IMR-90 (cell line): ENCODE measurements around the gene MARCO. TPM values are rescaled to one million over a fixed set of nuclear protein-coding genes. Genes with fewer than 3 reads are reported as not detected.

Experiments
- ATAC-seq: fragments of 200-7000 bp; cut with Tn5 transposase; 2 replicates; pipeline ENCODE4 v1.9.1; 2020; ENCODE audit warnings: low read depth, mild to moderate bottlenecking, moderate library complexity
- BruUV-seq: library from RNA; stranded (reverse); fragments of 400-500 nt; replicated peaks from 2 replicates; lab custom pipeline; 2021; lab: Mats Ljungman, UMichigan
- CTCF ChIA-PET: fragments of 300-600 bp; formaldehyde crosslinking; extraction: SDS; loops from one replicate; lab custom pipeline; 2021; ENCODE audit warnings: antibody characterized with exemption; lab: Yijun Ruan, JAX
- POLR2A ChIA-PET: fragments of 300-600 bp; sonication (Branson Sonifier 250); formaldehyde crosslinking; loops from one replicate; lab custom pipeline; 2022; ENCODE audit warnings: antibody characterized with exemption; ENCODE audit not compliant: unreplicated experiment; lab: Charles Lee
- DNase-seq: peaks from one replicate; pipeline ENCODE4 v3.0.0; 2013
- H2AFZ ChIP-seq: replicated peaks from 2 replicates; pipeline ENCODE3; 2013; ENCODE audit warnings: low read length, mild to moderate bottlenecking; ENCODE audit not compliant: poor library complexity
- H2AK5ac ChIP-seq: 2 replicates; pipeline ENCODE4 v1.6.1; 2013; ENCODE audit warnings: low read depth, low read length, inconsistent platforms
- H2AK9ac ChIP-seq: replicated peaks from 2 replicates; pipeline ENCODE3; 2013; ENCODE audit warnings: mild to moderate bottlenecking, low read depth, low read length, moderate library complexity; ENCODE audit not compliant: poor library complexity
- H2BK120ac ChIP-seq: 2 replicates; pipeline ENCODE4 v1.6.1; 2013; ENCODE audit warnings: low read depth, low read length, inconsistent platforms
- H2BK15ac ChIP-seq: 3 replicates; pipeline ENCODE4 v1.6.1; 2013; ENCODE audit warnings: low read depth, low read length, inconsistent platforms
- H2BK20ac ChIP-seq: 2 replicates; pipeline ENCODE4 v1.6.1; 2013; ENCODE audit warnings: low read depth, mild to moderate bottlenecking, inconsistent platforms, low read length, moderate library complexity
- H2BK5ac ChIP-seq: 2 replicates; pipeline ENCODE4 v1.6.1; 2013; ENCODE audit warnings: mild to moderate bottlenecking, low read depth, low read length, inconsistent platforms; ENCODE audit not compliant: poor library complexity, severe bottlenecking
- H3K14ac ChIP-seq: replicated peaks from 2 replicates; pipeline ENCODE4 v1.6.1; 2013; ENCODE audit warnings: low read depth, low read length, inconsistent platforms
- H3K18ac ChIP-seq: 2 replicates; pipeline ENCODE4 v1.6.1; 2013; ENCODE audit warnings: low read depth, low read length, control low read depth
- H3K23ac ChIP-seq: 2 replicates; pipeline ENCODE4 v1.6.1; 2013; ENCODE audit warnings: low read depth, low read length, inconsistent platforms
- H3K27ac ChIP-seq: 2 replicates; pipeline ENCODE4 v1.5.1; 2013; ENCODE audit warnings: mild to moderate bottlenecking, control low read depth, low read length; ENCODE audit not compliant: insufficient read depth
- H3K27me3 ChIP-seq: 2 replicates; pipeline ENCODE4 v1.6.1; 2013; ENCODE audit warnings: low read length; ENCODE audit not compliant: control insufficient read depth, insufficient read depth
- H3K36me3 ChIP-seq: 2 replicates; pipeline ENCODE4 v1.6.1; 2013; ENCODE audit warnings: low read length, mixed read lengths; ENCODE audit not compliant: control insufficient read depth, insufficient read depth
- H3K4ac ChIP-seq: 2 replicates; pipeline ENCODE4 v1.6.1; 2013; ENCODE audit warnings: low read depth, low read length, inconsistent platforms
- H3K4me1 ChIP-seq: 2 replicates; pipeline ENCODE4 v1.6.1; 2013; ENCODE audit warnings: low read length, mixed read lengths; ENCODE audit not compliant: control insufficient read depth, insufficient read depth
- H3K4me2 ChIP-seq: 2 replicates; pipeline ENCODE4 v1.6.1; 2013; ENCODE audit warnings: low read depth, mild to moderate bottlenecking, control low read depth, low read length, moderate library complexity
- H3K4me3 ChIP-seq: 2 replicates; pipeline ENCODE4 v1.5.1; 2013; ENCODE audit warnings: low read depth, mild to moderate bottlenecking, control low read depth, low read length, moderate library complexity; ENCODE audit not compliant: insufficient read depth
- H3K56ac ChIP-seq: 2 replicates; pipeline ENCODE4 v1.6.1; 2013; ENCODE audit warnings: low read length, inconsistent platforms; ENCODE audit not compliant: insufficient read depth; ENCODE audit errors: extremely low read depth
- H3K79me1 ChIP-seq, 2 experiments: 2 replicates each; pipeline ENCODE4 v1.6.1; 2013; ENCODE audit warnings: low read length in 2 of 2, inconsistent platforms in 1 of 2, low read depth in 1 of 2
- H3K9ac ChIP-seq: 2 replicates; pipeline ENCODE4 v1.6.1; 2013; ENCODE audit warnings: low read depth, low read length, control low read depth
- H3K9me1 ChIP-seq: 2 replicates; pipeline ENCODE4 v1.6.1; 2013; ENCODE audit warnings: low read length, inconsistent platforms; ENCODE audit not compliant: insufficient read depth
- H3K9me3 ChIP-seq: 2 replicates; pipeline ENCODE4 v1.6.1; 2013; ENCODE audit warnings: low read length; ENCODE audit not compliant: control insufficient read depth, insufficient read depth
- H4K20me1 ChIP-seq: 2 replicates; pipeline ENCODE4 v1.6.1; 2013; ENCODE audit warnings: low read length, inconsistent platforms; ENCODE audit not compliant: insufficient read depth
- H4K5ac ChIP-seq: 2 replicates; pipeline ENCODE4 v1.6.1; 2013; ENCODE audit warnings: mild to moderate bottlenecking, low read depth, low read length, control low read depth
- H4K8ac ChIP-seq, 2 experiments: 2 replicates each; pipeline ENCODE4 v1.6.1; 2013; ENCODE audit warnings: low read depth in 2 of 2, low read length in 2 of 2, control low read depth in 1 of 2, inconsistent platforms in 1 of 2
- H4K91ac ChIP-seq: 2 replicates; pipeline ENCODE4 v1.6.1; 2013; ENCODE audit warnings: low read depth, low read length, inconsistent platforms; ENCODE audit not compliant: insufficient read depth
- BHLHE40 ChIP-seq: fragments of 150-350 bp; IDR thresholded peaks from 2 replicates; pipeline ENCODE4 v1.6.1; 2016; ENCODE audit warnings: mild to moderate bottlenecking, low read depth, low read length
- CEBPB ChIP-seq: IDR thresholded peaks from 2 replicates; pipeline ENCODE4 v1.6.1; 2012; ENCODE audit warnings: low read depth, low read length, improper control_type of control experiment
- CHD1 ChIP-seq: IDR thresholded peaks from 2 replicates; pipeline ENCODE4 v1.6.1; 2012; ENCODE audit warnings: low read depth, low read length, improper control_type of control experiment
- CTCF ChIP-seq: conservative IDR thresholded peaks from 2 replicates; pipeline ENCODE4 v1.5.1; 2012; ENCODE audit warnings: mild to moderate bottlenecking, low read depth, low read length, improper control_type of control experiment
- ELK1 ChIP-seq: fragments of 150-350 bp; IDR thresholded peaks from 2 replicates; pipeline ENCODE4 v1.6.1; 2016; ENCODE audit warnings: low read depth, mild to moderate bottlenecking, low read length, moderate library complexity, borderline replicate concordance
- FOS ChIP-seq: fragments of 150-350 bp; IDR thresholded peaks from 2 replicates; pipeline ENCODE4 v1.6.1; 2016; ENCODE audit warnings: low read depth, low read length
- MAFK ChIP-seq: IDR thresholded peaks from 2 replicates; pipeline ENCODE4 v1.6.1; 2012; ENCODE audit warnings: low read depth, low read length, improper control_type of control experiment
- MAZ ChIP-seq: IDR thresholded peaks from 2 replicates; pipeline ENCODE4 v1.6.1; 2012; ENCODE audit warnings: low read depth, mild to moderate bottlenecking, low read length, improper control_type of control experiment, moderate library complexity, borderline replicate concordance
- MXI1 ChIP-seq: IDR thresholded peaks from 2 replicates; pipeline ENCODE4 v1.6.1; 2012; ENCODE audit warnings: low read depth, mild to moderate bottlenecking, low read length, moderate library complexity, borderline replicate concordance
- NFE2L2 ChIP-seq: fragments of 150-350 bp; IDR thresholded peaks from 2 replicates; pipeline ENCODE4 v1.6.1; 2016; ENCODE audit warnings: low read depth, mild to moderate bottlenecking, low read length
- POLR2A ChIP-seq: IDR thresholded peaks from 2 replicates; pipeline ENCODE4 v1.6.1; 2012; ENCODE audit warnings: mild to moderate bottlenecking, low read depth, low read length
- RAD21 ChIP-seq: IDR thresholded peaks from 2 replicates; pipeline ENCODE4 v1.6.1; 2012; ENCODE audit warnings: low read length, improper control_type of control experiment
- RCOR1 ChIP-seq: IDR thresholded peaks from 2 replicates; pipeline ENCODE4 v1.6.1; 2012; ENCODE audit warnings: mild to moderate bottlenecking, low read length, improper control_type of control experiment; ENCODE audit not compliant: insufficient replicate concordance
- RFX5 ChIP-seq: IDR thresholded peaks from 2 replicates; pipeline ENCODE4 v1.8.0; 2012; ENCODE audit warnings: low read depth, mild to moderate bottlenecking, low read length, moderate library complexity
- SMC3 ChIP-seq: fragments of 150-350 bp; IDR thresholded peaks from 2 replicates; pipeline ENCODE4 v1.6.1; 2016; ENCODE audit warnings: low read depth, mild to moderate bottlenecking, antibody characterized with exemption, low read length, moderate library complexity
- WGBS, 2 experiments: methylation state at CpG; one replicate each; pipeline versions ENCODE4 v1.1.5 to v1.1.7; 2013; ENCODE audit warnings: missing lambda C conversion rate in 2 of 2; ENCODE audit not compliant: insufficient read length in 1 of 2; ENCODE audit errors: extremely low coverage in 2 of 2; 5-methylcytosine and 5-hydroxymethylcytosine counted together
- dilution Hi-C: fragments of 300-500 bp; cut with HindIII; formaldehyde crosslinking; loops from one replicate; pipeline ENCODE4 v1.14.3; 2018; ENCODE audit warnings: low sequenced_read_pairs; ENCODE audit not compliant: unreplicated experiment
- in situ Hi-C: fragments of 300-500 bp; cut with MboI; formaldehyde crosslinking; loops from 3 replicates; pipeline ENCODE4 v1.14.3; 2019; ENCODE audit warnings: low sequenced_read_pairs, inconsistent platforms, mixed read lengths
- intact Hi-C: fragments of 100-400 bp; cut with micrococcal nuclease; formaldehyde crosslinking; loops from 2 replicates; pipeline ENCODE4 v1.10.0; 2022
- polyA plus RNA-seq, 3 experiments: library from polyadenylated mRNA; depleted of rRNA; stranded (reverse); fragments of >200 nt; gene quantifications; 2 replicates each; pipeline ENCODE4 v1.2.3, GENCODE V29; 2012; ENCODE audit warnings: low replicate concordance in 1 of 3
- total RNA-seq: library from RNA; depleted of rRNA; stranded (reverse); fragments of >200 nt; gene quantifications from 2 replicates; pipeline ENCODE4 v1.2.3, GENCODE V29; 2012
- TF ChIP-seq, protein P1 (sequence below): fragments of 150-350 bp; IDR thresholded peaks from 2 replicates; pipeline ENCODE4 v1.6.1; 2017; ENCODE audit warnings: mild to moderate bottlenecking, antibody characterized with exemption, low read length, low read depth

MARCO gene
- total and polyA plus RNA-seq, 2 of the 4 experiments (the other 2 are of a cell fraction), result not detected

GRCh38 chr2:118914721-118915453 lies 27.1 kb upstream of the MARCO start:
- no peak overlapping the region for H3K27ac ChIP-seq

More at GRCh38 chr2:118914721-118915453, 27.1 kb upstream of the MARCO start:
- Histone ChIP-seq H3K56ac (no peak overlapping the region), H2BK20ac (no peak overlapping the region), H3K27me3 (no peaks in the 10 kb centered on the region), H3K23ac (no peak overlapping the region), H2BK15ac (no peak overlapping the region), H2AFZ (no peak overlapping the region), H3K4me2 (no peak overlapping the region), H2AK5ac (no peak overlapping the region), H4K5ac (no peak overlapping the region), H3K36me3 (no peaks in the 10 kb centered on the region), H3K9me1 (no peaks in the 10 kb centered on the region), H2AK9ac (no peak overlapping the region), H3K4me1 (no peaks in the 10 kb centered on the region), H3K4me3 (no peak overlapping the region), H3K4ac (no peak overlapping the region), H4K20me1 (no peaks in the 10 kb centered on the region), H3K9ac (no peak overlapping the region), H3K14ac (no peak overlapping the region), H3K18ac (no peak overlapping the region), H2BK120ac (no peak overlapping the region), H4K91ac (no peak overlapping the region), H2BK5ac (no peak overlapping the region), H3K9me3 (no peaks in the 10 kb centered on the region), H3K79me1 (no peaks in the 10 kb centered on the region), H4K8ac (no peak overlapping the region)
- no TSS peak for BruUV-seq
- TF ChIP-seq RFX5, result no peak
- TF ChIP-seq POLR2A, result no peak
- no peak for TF ChIP-seq RCOR1
- TF ChIP-seq FOS, result no peak
- no peak for TF ChIP-seq RAD21
- TF ChIP-seq MAFK, result no peak
- TF ChIP-seq CHD1, result no peak
- no peak for TF ChIP-seq CEBPB
- no peak for TF ChIP-seq MAZ
- TF ChIP-seq BHLHE40, result no peak
- TF ChIP-seq NFE2L2, result no peak
- no peak for TF ChIP-seq ELK1
- TF ChIP-seq SMC3, result no peak
- TF ChIP-seq, protein P1, sequence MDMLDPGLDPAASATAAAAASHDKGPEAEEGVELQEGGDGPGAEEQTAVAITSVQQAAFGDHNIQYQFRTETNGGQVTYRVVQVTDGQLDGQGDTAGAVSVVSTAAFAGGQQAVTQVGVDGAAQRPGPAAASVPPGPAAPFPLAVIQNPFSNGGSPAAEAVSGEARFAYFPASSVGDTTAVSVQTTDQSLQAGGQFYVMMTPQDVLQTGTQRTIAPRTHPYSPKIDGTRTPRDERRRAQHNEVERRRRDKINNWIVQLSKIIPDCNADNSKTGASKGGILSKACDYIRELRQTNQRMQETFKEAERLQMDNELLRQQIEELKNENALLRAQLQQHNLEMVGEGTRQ, result no peak
- TF ChIP-seq MXI1, result no peak
- no peak for TF ChIP-seq CTCF
- dilution Hi-C loops, result no loop called here
- ATAC-seq, result no peak
- intact Hi-C loops, result no loop called here
- 22% methylated on average over 5 of the region's 9 CpGs; no CpG with 5 or more reads in 1 of the 2 experiments for WGBS, 2 experiments
- in situ Hi-C loops, result no loop called here
- ChIA-PET CTCF (no interaction called here), POLR2A (no interaction called here)
- DNase-seq, result no peak
